ENCODE data around the gene RPF1. TPM values are rescaled to one million over a fixed set of nuclear protein-coding genes. Genes with fewer than 3 reads are reported as not detected.

The RPF1 gene
- polyA plus RNA-seq, 3 donors from 2014 or later, result 50.7 to 88.5 (median 54.9) TPM

DNA sequence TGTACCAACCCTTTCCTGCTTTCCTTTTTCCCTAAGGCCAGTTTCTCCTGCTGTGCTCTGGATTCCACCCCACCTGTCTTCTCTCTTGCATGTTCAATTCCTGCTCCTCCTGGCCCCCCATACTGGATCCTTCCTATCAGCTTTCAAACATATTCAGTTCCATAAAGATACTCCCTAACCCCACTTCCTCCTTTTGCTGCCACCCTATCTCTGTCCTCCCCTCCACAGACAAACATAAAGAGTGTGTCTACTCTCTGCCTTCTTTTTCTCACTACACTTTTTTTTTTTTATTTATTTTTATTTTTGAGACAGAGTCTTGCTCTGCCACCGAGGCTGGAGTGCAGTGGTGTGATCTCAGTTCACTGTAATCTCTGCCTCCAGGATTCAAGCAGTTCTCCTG lies 16.9 kb upstream of the RPF1 start:
- no peaks in the 10 kb centered on the region for H3K9me3 Mint-ChIP-seq
- peaks cover 5 to 18% (median 7%) of the 10 kb centered on the region in 3 donors for H3K27me3 Mint-ChIP-seq (ENCODE audit: low read depth in 3 of 3)
- no peak overlapping the region for H3K27ac Mint-ChIP-seq
- no peak for DNase-seq
- no peak overlapping the region for H3K4me3 Mint-ChIP-seq
- no peaks in the 10 kb centered on the region for H3K36me3 Mint-ChIP-seq
- no peaks in the 10 kb centered on the region for H3K4me1 Mint-ChIP-seq

DNA sequence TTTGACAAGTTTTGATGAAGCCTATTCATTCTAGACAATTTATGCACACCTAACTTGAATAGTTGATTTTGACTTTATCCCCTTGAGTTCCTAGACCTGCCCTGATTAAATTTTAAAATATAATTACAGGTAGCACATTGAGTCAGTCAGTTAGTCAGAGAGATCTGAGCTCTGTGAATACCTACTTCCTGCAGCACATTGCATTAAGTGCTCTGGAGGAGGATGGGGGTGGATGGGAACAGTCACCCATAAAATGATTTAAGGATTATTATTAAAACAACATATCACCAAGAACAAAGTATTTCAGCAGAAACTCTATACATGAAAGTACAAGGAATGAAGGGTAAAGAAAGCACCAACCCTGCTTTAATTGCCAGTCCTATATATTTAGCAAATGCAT lies 11.8 kb upstream of the RPF1 start:
- no peak overlapping the region for H3K27ac Mint-ChIP-seq

DNA sequence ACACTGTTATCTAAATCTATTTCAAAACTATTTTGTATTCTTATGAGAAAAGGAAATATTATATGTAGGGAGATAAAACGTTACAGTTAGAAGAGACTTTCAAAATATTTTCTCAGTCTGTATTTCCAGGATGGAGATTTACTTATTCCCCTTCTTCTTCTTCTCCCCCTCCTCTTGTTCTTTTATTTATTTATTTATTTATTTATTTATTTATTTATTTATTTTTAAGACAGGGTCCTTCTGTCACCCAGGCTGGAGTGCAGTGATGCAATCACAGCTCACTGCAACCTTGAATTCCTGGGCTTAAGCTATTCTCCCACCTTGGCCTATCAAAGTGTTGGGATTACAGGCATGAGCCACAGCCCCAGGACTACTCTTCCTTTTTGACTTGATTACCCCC lies 2.8 kb upstream of the RPF1 start:
- Mint-ChIP-seq H3K9me3 (peaks cover 0 to 17% (median 5%) of the 10 kb centered on the region in 6 donors), H3K4me1 (peaks cover 20 to 28% of the 10 kb centered on the region in 2 donors), H3K36me3 (peaks cover 9 to 12% (median 11%) of the 10 kb centered on the region in 3 donors), H3K4me3 (no peak overlapping the region), H3K27me3 (ENCODE audit: low read depth in 3 of 3) (peaks cover 13 to 33% (median 27%) of the 10 kb centered on the region in 3 donors), H3K27ac (no peak overlapping the region)
- DNase-seq, result no peak

More for the DNA sequence above, 11.8 kb upstream of the RPF1 start:
- H3K4me1 Mint-ChIP-seq, result no peaks in the 10 kb centered on the region
- no peaks in the 10 kb centered on the region for H3K9me3 Mint-ChIP-seq
- peaks cover 0 to 3% (median 0%) of the 10 kb centered on the region in 3 donors for H3K36me3 Mint-ChIP-seq
- H3K4me3 Mint-ChIP-seq, result no peak overlapping the region
- H3K27me3 Mint-ChIP-seq (ENCODE audit: low read depth in 3 of 3), result peaks cover 9 to 19% (median 10%) of the 10 kb centered on the region in 3 donors
- no peak for DNase-seq

DNA sequence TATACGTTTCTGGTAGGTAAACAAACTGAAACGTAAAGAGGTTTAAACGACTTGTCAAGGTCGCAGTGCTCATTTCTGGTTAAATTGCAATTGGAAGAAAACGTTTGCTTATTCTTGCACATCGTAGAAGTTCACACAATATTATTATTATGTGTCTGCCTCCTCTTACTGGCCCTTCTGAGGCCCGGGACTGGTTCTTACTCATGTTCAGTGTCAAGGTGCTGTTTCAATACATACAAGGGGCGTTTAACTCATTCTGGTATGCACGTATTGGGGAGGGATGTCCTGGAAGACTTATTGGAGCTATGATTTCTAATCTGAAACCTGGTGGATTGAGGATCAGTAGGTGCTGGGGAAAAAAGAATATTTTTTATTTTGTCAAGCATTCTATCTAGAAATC lies 932 bp downstream of the RPF1 start:
- peaks cover 8 to 17% (median 14%) of the 10 kb centered on the region in 3 donors for H3K27me3 Mint-ChIP-seq (ENCODE audit: low read depth in 3 of 3)
- H3K9me3 Mint-ChIP-seq, result peaks cover 0 to 17% (median 5%) of the 10 kb centered on the region in 6 donors
- H3K4me1 Mint-ChIP-seq, result peaks cover 35 to 56% of the 10 kb centered on the region in 2 donors
- H3K36me3 Mint-ChIP-seq, result peaks cover 18 to 36% (median 29%) of the 10 kb centered on the region in 3 donors
- H3K4me3 Mint-ChIP-seq, result peak overlapping the region; percentile 93 to 100 (median 99)
- peak overlapping the region; percentile 94 to 99 (median 98) for H3K27ac Mint-ChIP-seq
- no peak for DNase-seq

DNA sequence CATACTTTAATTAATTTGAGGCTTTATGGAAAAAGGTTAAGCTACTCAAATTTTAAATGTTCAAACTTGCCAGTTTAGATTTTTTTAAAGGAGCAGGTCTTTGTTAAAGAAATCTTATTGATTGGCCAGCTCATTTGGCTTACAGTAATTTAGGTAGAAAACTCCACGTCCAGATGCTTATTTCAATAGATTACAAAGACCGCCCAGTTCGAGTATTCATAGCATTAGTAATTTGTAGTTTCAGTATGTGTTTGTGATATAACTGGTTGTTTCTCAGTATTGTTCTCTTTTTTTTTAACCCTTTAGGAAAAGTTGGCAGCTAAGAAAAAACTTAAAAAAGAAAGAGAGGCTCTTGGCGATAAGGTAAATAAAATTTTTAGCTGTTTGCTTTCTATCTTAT lies 1.6 kb downstream of the RPF1 start:
- H3K9me3 Mint-ChIP-seq, result peaks cover 0 to 17% (median 5%) of the 10 kb centered on the region in 6 donors
- no peak for DNase-seq
- H3K4me1 Mint-ChIP-seq, result peaks cover 35 to 57% of the 10 kb centered on the region in 2 donors
- H3K27me3 Mint-ChIP-seq (ENCODE audit: low read depth in 3 of 3), result peaks cover 8 to 17% (median 14%) of the 10 kb centered on the region in 3 donors
- peaks cover 19 to 37% (median 29%) of the 10 kb centered on the region in 3 donors for H3K36me3 Mint-ChIP-seq
- no peak overlapping the region for H3K27ac Mint-ChIP-seq
- peak overlapping the region in 4 of 5 donors; percentile 15 to 93 (median 30) for H3K4me3 Mint-ChIP-seq

DNA sequence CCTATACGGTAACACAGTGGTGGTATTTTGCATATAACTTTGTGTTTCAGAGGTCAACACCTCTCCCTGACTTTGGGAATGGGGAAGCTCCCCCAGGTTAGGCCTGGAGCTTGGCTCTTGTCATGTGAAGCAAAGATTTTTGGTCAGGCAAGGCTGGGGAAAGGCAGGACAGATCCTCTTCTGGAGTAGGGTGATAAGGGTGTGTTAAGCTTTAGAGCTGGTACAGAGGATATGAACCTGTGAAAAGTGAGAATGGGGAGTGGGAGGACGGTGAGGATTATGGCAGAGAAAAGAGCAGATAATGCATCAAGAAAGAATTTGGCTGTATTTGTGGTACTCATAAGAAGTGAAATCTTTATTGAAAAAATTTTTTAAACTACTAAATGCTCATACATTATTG lies 2.3 kb downstream of the RPF1 start:
- Mint-ChIP-seq H3K4me3 (peak overlapping the region; percentile 1 to 42 (median 26)), H3K27ac (no peak overlapping the region), H3K27me3 (ENCODE audit: low read depth in 3 of 3) (peaks cover 8 to 17% (median 10%) of the 10 kb centered on the region in 3 donors), H3K36me3 (peaks cover 24 to 43% (median 29%) of the 10 kb centered on the region in 3 donors), H3K9me3 (peaks cover 0 to 17% (median 5%) of the 10 kb centered on the region in 6 donors), H3K4me1 (peaks cover 40 to 64% of the 10 kb centered on the region in 2 donors)
- no peak for DNase-seq

DNA sequence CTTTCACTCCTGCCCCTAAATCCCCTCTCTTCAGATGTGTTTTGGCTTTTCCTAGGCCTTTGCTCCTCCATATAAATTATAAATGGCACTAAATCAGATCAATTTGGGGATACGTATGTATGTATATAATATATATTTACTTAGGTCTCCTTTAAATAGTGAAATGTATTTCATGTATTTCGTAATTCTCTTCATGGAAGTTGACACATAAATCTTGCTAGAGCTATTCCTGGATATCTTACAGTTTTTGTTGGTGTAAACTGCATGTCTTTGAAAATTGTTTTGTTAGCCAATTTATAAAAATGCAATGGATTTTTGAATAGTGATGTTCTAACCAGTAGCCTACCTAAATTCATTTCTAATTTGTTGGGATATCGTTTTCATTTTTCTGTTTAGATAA lies 9.0 kb downstream of the RPF1 start:
- Mint-ChIP-seq H3K27ac (no peak overlapping the region), H3K9me3 (no peaks in the 10 kb centered on the region), H3K4me1 (peaks cover 21 to 52% of the 10 kb centered on the region in 2 donors), H3K4me3 (no peak overlapping the region), H3K36me3 (peaks cover 24 to 49% (median 35%) of the 10 kb centered on the region in 3 donors), H3K27me3 (ENCODE audit: low read depth in 3 of 3) (peaks cover 0 to 3% (median 0%) of the 10 kb centered on the region in 3 donors)
- no peak for DNase-seq

DNA sequence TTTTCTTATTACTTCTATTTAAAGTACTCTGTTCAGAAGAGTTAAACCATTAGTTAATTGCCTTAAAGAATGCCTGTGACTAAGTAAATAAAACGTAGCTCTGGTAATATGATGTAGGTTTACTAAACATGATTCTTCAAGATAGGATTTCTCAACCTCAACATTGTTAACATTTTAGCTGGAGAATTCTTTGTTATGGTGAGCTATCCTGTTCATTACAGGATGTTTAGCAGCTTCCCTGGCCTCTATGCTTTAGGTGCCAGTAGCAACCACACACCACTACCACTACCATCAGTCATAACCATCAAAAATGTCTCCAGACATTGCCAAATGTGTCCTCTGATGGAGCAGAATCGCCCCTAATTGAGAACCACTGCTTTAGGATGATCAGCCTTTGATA lies 10.7 kb downstream of the RPF1 start:
- Mint-ChIP-seq H3K9me3 (no peaks in the 10 kb centered on the region), H3K27me3 (ENCODE audit: low read depth in 3 of 3) (peaks cover 0 to 3% (median 0%) of the 10 kb centered on the region in 3 donors), H3K4me3 (no peak overlapping the region), H3K4me1 (peaks cover 21 to 51% of the 10 kb centered on the region in 2 donors), H3K36me3 (peaks cover 17 to 50% (median 26%) of the 10 kb centered on the region in 3 donors), H3K27ac (no peak overlapping the region)
- no peak for DNase-seq

DNA sequence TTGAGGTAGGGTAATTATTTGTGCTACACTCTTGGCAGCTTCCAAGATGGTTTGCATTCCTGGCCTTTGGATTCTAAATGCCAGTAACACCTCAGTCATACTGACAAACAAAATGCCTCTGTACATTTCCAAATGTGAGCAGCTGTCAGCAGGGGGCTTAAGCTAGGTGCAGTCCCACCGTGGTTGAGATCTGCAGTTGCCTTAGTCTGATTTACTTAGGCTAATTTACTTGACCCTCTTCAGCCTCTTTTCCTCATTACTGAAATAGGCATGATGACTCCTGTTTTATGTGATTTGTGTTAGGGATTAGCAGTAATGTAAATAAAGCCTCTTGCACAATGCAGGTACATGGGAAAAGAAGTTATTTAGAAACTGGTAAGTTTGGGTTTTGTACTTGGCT lies 13.7 kb downstream of the RPF1 start:
- H3K9me3 Mint-ChIP-seq, result no peaks in the 10 kb centered on the region
- H3K27me3 Mint-ChIP-seq (ENCODE audit: low read depth in 3 of 3), result peaks cover 0 to 3% (median 0%) of the 10 kb centered on the region in 3 donors
- no peak overlapping the region for H3K4me3 Mint-ChIP-seq
- no peak for DNase-seq
- peaks cover 19 to 57% (median 32%) of the 10 kb centered on the region in 3 donors for H3K36me3 Mint-ChIP-seq
- peaks cover 7 to 36% of the 10 kb centered on the region in 2 donors for H3K4me1 Mint-ChIP-seq
- H3K27ac Mint-ChIP-seq, result no peak overlapping the region

DNA sequence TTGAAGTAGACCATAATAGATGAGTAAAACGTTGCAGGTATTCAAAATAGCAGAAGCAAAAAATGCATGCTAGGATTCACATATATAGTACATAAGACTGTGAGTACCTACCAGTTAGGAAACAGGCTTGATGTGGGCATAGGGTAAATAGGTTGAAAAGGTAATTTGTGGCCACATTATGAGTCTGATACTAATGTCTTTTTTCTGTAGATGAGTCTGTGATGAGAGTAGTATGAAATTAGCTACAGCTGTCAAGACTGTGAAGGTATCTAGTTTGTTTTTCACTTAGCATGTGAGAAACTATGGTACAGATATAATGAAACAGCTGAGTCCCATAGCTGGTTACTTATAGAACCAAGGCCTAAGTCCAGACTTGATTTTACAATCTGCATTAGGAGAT lies 14.7 kb downstream of the RPF1 start:
- DNase-seq, result no peak

DNA sequence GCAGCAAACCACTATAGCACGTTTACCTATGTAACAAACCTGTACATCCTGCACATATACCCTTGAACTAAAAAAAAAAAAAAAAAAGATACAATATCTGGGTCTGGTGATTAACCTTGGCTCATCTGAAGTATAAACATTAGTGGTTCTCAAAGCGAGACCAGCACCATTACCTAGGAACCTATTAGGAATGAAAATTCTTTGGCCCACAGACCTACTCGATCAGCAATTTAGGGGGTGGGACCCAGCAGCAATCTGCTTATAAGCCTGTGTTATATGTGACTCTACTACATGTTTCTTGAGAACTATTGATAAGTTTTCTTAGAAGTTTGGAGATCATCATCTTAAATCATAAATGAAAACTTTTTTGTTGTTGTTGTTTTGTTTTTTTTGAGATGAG lies 17.4 kb downstream of the RPF1 start:
- peaks cover 0 to 3% (median 0%) of the 10 kb centered on the region in 3 donors for H3K27me3 Mint-ChIP-seq (ENCODE audit: low read depth in 3 of 3)
- no peaks in the 10 kb centered on the region for H3K9me3 Mint-ChIP-seq
- H3K4me3 Mint-ChIP-seq, result no peak overlapping the region
- peaks cover 11 to 41% of the 10 kb centered on the region in 2 donors for H3K4me1 Mint-ChIP-seq
- peak overlapping the region in 1 of 6 donors; percentile 28 for H3K27ac Mint-ChIP-seq
- H3K36me3 Mint-ChIP-seq, result peaks cover 7 to 55% (median 33%) of the 10 kb centered on the region in 3 donors
- DNase-seq, result no peak

More for the DNA sequence above, 14.7 kb downstream of the RPF1 start:
- H3K27ac Mint-ChIP-seq, result peak overlapping the region in 3 of 6 donors; percentile 2 to 39 (median 28)
- H3K27me3 Mint-ChIP-seq (ENCODE audit: low read depth in 3 of 3), result peaks cover 0 to 3% (median 0%) of the 10 kb centered on the region in 3 donors
- H3K4me1 Mint-ChIP-seq, result peaks cover 11 to 35% of the 10 kb centered on the region in 2 donors
- peaks cover 19 to 67% (median 39%) of the 10 kb centered on the region in 3 donors for H3K36me3 Mint-ChIP-seq
- H3K9me3 Mint-ChIP-seq, result no peaks in the 10 kb centered on the region
- H3K4me3 Mint-ChIP-seq, result no peak overlapping the region

DNA sequence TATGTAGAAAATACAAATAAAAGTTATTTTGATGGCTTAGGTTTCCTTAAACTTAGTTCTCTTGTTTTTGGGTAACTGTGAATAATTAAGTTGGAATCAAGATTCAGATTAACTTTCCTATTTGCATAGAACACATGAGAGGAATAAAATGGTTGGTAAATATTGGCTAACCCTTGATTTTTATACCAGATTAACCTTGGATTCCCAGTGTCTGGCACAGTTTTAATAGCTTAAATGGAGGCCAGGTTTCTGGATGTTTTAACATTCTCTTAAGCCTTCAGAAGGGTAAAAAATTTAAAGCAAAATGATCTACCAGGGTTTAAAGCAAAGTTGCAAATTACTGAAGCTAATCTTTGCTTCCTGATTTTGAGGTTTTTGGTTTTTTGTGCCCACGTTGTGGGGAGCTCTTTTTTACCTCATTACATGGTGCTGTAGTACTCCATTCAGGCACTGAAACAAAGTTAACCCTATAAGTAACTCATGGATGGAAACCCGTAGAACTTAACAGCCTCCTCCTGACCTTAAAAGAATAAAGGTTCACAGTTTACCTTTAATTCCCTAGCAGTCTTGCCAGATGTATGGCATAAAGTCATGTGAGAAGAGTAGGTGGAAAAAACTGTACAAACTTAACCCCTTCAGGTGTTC lies 18.7 kb downstream of the RPF1 start:
- Mint-ChIP-seq H3K4me3 (no peak overlapping the region), H3K27me3 (ENCODE audit: low read depth in 3 of 3) (peaks cover 0 to 3% (median 0%) of the 10 kb centered on the region in 3 donors), H3K36me3 (peaks cover 3 to 48% (median 30%) of the 10 kb centered on the region in 3 donors), H3K9me3 (no peaks in the 10 kb centered on the region), H3K27ac (no peak overlapping the region), H3K4me1 (peaks cover 17 to 46% of the 10 kb centered on the region in 2 donors)
- no peak for DNase-seq

DNA sequence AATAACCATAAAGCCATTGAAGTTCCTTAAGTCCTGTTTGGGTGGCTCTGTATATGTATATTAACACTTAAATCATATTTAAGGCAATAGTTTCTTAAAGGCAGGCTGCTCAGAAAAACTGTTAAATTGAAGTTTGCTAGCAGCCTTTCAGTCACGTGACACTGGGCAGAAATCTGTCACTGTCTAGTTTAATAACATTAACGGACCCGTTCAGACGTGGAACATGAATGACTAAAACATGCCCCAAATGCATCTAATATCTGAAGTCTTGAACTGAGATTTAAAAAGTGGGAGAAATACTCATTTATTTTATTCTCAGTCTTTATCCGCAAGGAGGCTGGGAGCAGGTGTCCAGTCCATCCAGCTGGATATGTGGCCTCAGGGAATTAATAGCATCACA lies 23.9 kb downstream of the RPF1 start:
- Mint-ChIP-seq H3K9me3 (peaks cover 0 to 1% (median 0%) of the 10 kb centered on the region in 6 donors), H3K27ac (no peak overlapping the region), H3K4me1 (peaks cover 50 to 70% of the 10 kb centered on the region in 2 donors), H3K4me3 (no peak overlapping the region), H3K36me3 (peaks cover 0 to 10% (median 5%) of the 10 kb centered on the region in 3 donors), H3K27me3 (ENCODE audit: low read depth in 3 of 3) (peaks cover 3 to 19% (median 15%) of the 10 kb centered on the region in 3 donors)
- DNase-seq, result no peak

Measured in immature natural killer cell (primary cell).